T-cell (primary cell): Measurements from ENCODE around the gene MIB2. TPM values are rescaled to one million over a fixed set of nuclear protein-coding genes. Genes with fewer than 3 reads are reported as not detected.

Experiments used
- ATAC-seq, 4 experiments: fragments of 200-7000 bp in 3 of 4; fragments of 150-1000 bp in 1 of 4; cut with Tn5 transposase; replicated peaks in 1 of 4; 1 replicate in 3 of 4; 2 replicates in 1 of 4; pipeline ENCODE4 v1.10.0; 2021; ENCODE audit warnings: moderate library complexity in 3 of 4, mild to moderate bottlenecking in 2 of 4, moderate number of reproducible peaks in 1 of 4
- CTCF ChIA-PET, 2 donors: fragments of 300-600 bp; sonication (Branson Sonifier 250); formaldehyde crosslinking; loops; one replicate each; lab custom pipeline; 2022; ENCODE audit warnings: antibody characterized with exemption in 2 of 2; lab: Charles Lee
- POLR2A ChIA-PET, 2 donors: fragments of 300-600 bp; sonication (Branson Sonifier 250); formaldehyde crosslinking; loops; one replicate each; lab custom pipeline; 2022; ENCODE audit warnings: antibody characterized with exemption in 2 of 2; lab: Charles Lee
- DNase-seq, 35 experiments: peaks; one replicate each; pipeline versions ENCODE4 v3.0.0 to v3.0.0-alpha.2; 2013 to 2023
- H3K27ac ChIP-seq: one replicate; pipeline ENCODE4 v1.5.1; 2013; ENCODE audit warnings: low read length
- H3K27me3 ChIP-seq, 2 experiments: replicated peaks in 1 of 2; 1 replicate in 1 of 2; 2 replicates in 1 of 2; pipeline versions ENCODE4 v1.6.1 to v1.7.0; 2013; ENCODE audit warnings: low read length in 1 of 2, mixed read lengths in 1 of 2; ENCODE audit not compliant: control insufficient read depth in 2 of 2, insufficient read depth in 2 of 2; ENCODE audit errors: extremely low read depth in 1 of 2
- H3K36me3 ChIP-seq, 2 donors: 1 replicate in 1 of 2; 2 replicates in 1 of 2; pipeline versions ENCODE4 v1.6.1 to v1.7.0; 2013; ENCODE audit warnings: low read length in 1 of 2; ENCODE audit not compliant: control insufficient read depth in 2 of 2, insufficient read depth in 1 of 2; ENCODE audit errors: extremely low read depth in 1 of 2
- H3K4me1 ChIP-seq, 2 experiments: 1 replicate in 1 of 2; 2 replicates in 1 of 2; pipeline versions ENCODE4 v1.6.1 to v1.7.0; 2013; ENCODE audit warnings: low read length in 2 of 2, mixed read lengths in 1 of 2; ENCODE audit not compliant: insufficient read depth in 2 of 2, control insufficient read depth in 1 of 2; ENCODE audit errors: extremely low read depth in 1 of 2
- H3K4me3 ChIP-seq, 2 donors: 1 replicate in 1 of 2; 2 replicates in 1 of 2; pipeline versions ENCODE4 v1.5.1 to v1.7.0; 2013; ENCODE audit warnings: mild to moderate bottlenecking in 2 of 2, low read length in 1 of 2, moderate library complexity in 1 of 2; ENCODE audit not compliant: control insufficient read depth in 1 of 2; ENCODE audit errors: extremely low read depth in 1 of 2
- H3K9me3 ChIP-seq: 2 replicates; pipeline ENCODE4 v1.7.0; 2013
- H3K27ac Mint-ChIP-seq, 2 donors: one replicate each; pipeline ENCODE4 v1.8.0; 2020 to 2021; ENCODE audit warnings: mild to moderate bottlenecking in 2 of 2, mixed read lengths in 2 of 2
- H3K27me3 Mint-ChIP-seq, 2 donors: one replicate each; pipeline ENCODE4 v1.8.0; 2021 to 2022; ENCODE audit warnings: mixed read lengths in 2 of 2
- H3K36me3 Mint-ChIP-seq: one replicate; pipeline ENCODE4 v1.8.0; 2021; ENCODE audit warnings: mixed read lengths
- H3K4me1 Mint-ChIP-seq, 3 donors: one replicate each; pipeline ENCODE4 v1.8.0; 2020 to 2022; ENCODE audit warnings: mixed read lengths in 3 of 3, mild to moderate bottlenecking in 1 of 3
- H3K4me3 Mint-ChIP-seq, 3 donors: one replicate each; pipeline ENCODE4 v1.8.0; 2020 to 2022; ENCODE audit warnings: mild to moderate bottlenecking in 3 of 3, mixed read lengths in 3 of 3, moderate library complexity in 3 of 3
- H3K9me3 Mint-ChIP-seq, 3 donors: one replicate each; pipeline ENCODE4 v1.8.0; 2020 to 2022; ENCODE audit warnings: mixed read lengths in 3 of 3
- WGBS: methylation state at CpG from one replicate; pipeline ENCODE4 v1.1.5; 2013; ENCODE audit warnings: missing lambda C conversion rate; ENCODE audit not compliant: insufficient coverage; 5-methylcytosine and 5-hydroxymethylcytosine counted together
- total RNA-seq, 35 experiments: library from RNA in 6 of 35; stranded (reverse) in 6 of 35; fragments of 120-200 nt in 1 of 35; gene quantifications; one replicate each; pipeline versions ENCODE4 v1.2.1 to v1.2.4 and lab custom pipeline; 2013 to 2026

Gene MIB2
- total RNA-seq, 5 donors from 2014 or later (not counting 1 experiment from before 2014, with no cell fraction given): 68.9 to 105 (median 103) TPM

DNA sequence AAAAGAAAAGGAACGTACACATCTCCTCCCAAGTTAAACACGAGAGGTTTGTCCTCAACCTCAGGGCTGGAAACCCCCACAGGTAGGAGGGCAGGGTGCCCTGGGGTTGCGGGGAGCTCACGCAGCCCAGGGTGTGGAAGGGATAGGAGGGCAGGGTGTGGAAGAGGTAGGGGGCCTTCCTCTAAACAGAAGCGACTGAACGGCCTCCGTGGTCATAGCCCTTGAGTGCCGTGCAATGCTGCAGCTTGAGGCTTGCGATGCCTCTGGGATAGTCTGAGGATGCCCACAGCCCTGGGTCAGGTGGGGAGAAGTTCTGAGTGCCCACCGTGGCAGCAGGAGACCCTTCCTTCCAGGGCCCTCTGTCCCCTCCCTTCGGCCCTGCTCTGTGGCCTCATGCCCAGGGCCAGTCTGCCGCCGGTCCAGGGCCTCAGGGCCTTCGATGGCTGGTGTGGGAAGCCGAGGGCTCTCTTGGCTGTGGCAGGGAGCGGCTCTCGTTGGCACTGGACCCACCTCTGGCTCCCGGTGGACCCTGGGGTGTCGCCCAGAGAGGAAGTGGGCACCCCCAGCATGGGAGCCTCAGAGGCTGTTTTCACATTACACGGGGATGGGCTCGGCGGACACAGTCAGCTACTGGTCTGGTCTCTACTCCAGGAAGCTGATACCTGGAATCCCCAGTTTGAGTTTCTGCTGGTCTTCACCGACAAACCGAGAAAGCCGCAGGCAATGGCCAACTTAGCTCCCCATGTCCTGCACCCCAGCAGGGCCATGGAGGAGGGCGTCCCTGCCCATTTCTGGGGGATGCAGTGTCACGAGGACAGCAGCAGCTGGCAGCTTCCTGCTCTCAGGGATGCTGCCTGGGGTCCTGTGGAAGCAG is 49.9 kb downstream of the MIB2 start:
- CTCF ChIA-PET: interaction anchor here in 1 of 2 donors (1.2 to 1.4 kb wide), 2 partner anchors 13 to 64 kb away, joined by 4 to 5 read pairs; no protein-coding TSS in a partner anchor
- no peaks in the 10 kb centered on the region for H3K27me3 ChIP-seq
- Mint-ChIP-seq H3K36me3 (peaks cover 30% of the 10 kb centered on the region), H3K4me1 (peaks cover 0 to 12% (median 1%) of the 10 kb centered on the region in 3 donors), H3K27me3 (no peaks in the 10 kb centered on the region), H3K9me3 (no peaks in the 10 kb centered on the region), H3K4me3 (no peak overlapping the region), H3K27ac (no peak overlapping the region)
- DNase-seq: no peak
- 92% methylated on average over 24 of the region's 27 CpGs for WGBS
- no peak overlapping the region for H3K27ac ChIP-seq
- ATAC-seq: no peak
- peaks cover 7 to 43% of the 10 kb centered on the region in 2 donors for H3K36me3 ChIP-seq
- H3K4me1 ChIP-seq: peaks cover 0 to 11% of the 10 kb centered on the region in 2 experiments
- no peak overlapping the region for H3K4me3 ChIP-seq
- POLR2A ChIA-PET: no interaction called here
- H3K9me3 ChIP-seq: no peaks in the 10 kb centered on the region

DNA sequence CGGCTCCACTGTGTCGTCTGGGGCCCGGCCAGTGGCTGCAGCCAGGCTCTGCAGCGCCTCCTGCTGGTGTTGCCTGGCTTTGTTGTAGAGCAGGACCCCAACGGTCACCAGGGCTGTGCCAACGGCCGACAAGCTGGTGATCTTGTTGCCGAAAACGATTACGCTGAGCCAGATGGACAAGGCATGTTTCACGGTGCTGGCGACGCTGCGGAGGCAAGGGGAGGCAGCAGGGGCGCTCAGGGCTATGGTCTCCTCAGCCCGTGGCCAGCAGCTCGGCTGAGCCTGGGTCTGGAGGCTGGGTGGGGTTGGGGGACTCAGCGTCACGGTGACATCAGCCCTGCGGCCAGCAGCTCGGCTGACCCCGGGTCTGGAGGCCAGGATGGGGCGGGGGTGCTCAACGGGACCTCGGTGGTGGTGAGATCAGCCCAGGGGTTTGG is 50.5 kb downstream of the MIB2 start:
- H3K9me3 Mint-ChIP-seq: no peaks in the 10 kb centered on the region
- whole genome bisulfite sequencing: 89% methylated on average over 23 of the region's 25 CpGs
- POLR2A ChIA-PET: no interaction called here
- ATAC-seq: peak in 1 of 4 experiments; percentile 39
- Histone ChIP-seq H3K9me3 (no peaks in the 10 kb centered on the region), H3K4me3 (no peak overlapping the region), H3K4me1 (peaks cover 0 to 11% of the 10 kb centered on the region in 2 experiments), H3K27me3 (no peaks in the 10 kb centered on the region), H3K27ac (no peak overlapping the region), H3K36me3 (peaks cover 7 to 46% of the 10 kb centered on the region in 2 donors)
- peak in 7 of 35 experiments; percentile 13 to 44 (median 26) for DNase-seq
- H3K27ac Mint-ChIP-seq: no peak overlapping the region
- peaks cover 0 to 12% (median 1%) of the 10 kb centered on the region in 3 donors for H3K4me1 Mint-ChIP-seq
- H3K27me3 Mint-ChIP-seq: no peaks in the 10 kb centered on the region
- CTCF ChIA-PET: interaction anchor here in 1 of 2 donors (1.2 to 1.4 kb wide), 2 partner anchors 13 to 63 kb away, joined by 4 to 5 read pairs; no protein-coding TSS in a partner anchor
- H3K36me3 Mint-ChIP-seq: peaks cover 31% of the 10 kb centered on the region
- no peak overlapping the region for H3K4me3 Mint-ChIP-seq

DNA sequence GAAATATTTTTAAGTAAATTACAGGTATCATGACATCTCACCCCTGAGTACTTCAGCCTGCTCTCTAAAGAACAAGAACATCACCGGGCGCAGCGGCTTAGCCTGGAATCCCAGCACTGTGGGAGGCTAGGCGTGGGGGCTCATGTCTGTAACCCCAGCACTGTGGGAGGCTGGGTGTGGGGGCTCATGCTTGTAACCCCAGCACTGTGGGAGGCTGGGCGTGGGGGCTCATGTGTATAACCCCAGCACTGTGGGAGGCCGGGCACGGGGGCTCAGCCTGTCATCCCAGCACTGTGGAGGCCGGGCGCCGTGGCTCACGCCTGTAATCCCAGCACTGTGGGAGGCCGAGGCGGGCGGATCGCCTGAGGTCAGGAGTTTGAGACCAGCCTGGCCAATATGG is 51.2 kb downstream of the MIB2 start:
- no peak for ATAC-seq
- Mint-ChIP-seq H3K36me3 (peaks cover 36% of the 10 kb centered on the region), H3K27me3 (no peaks in the 10 kb centered on the region), H3K4me3 (no peak overlapping the region), H3K9me3 (no peaks in the 10 kb centered on the region), H3K4me1 (peaks cover 0 to 9% (median 1%) of the 10 kb centered on the region in 3 donors), H3K27ac (no peak overlapping the region)
- Histone ChIP-seq H3K4me1 (peaks cover 0 to 11% of the 10 kb centered on the region in 2 experiments), H3K27me3 (no peaks in the 10 kb centered on the region), H3K27ac (no peak overlapping the region), H3K4me3 (no peak overlapping the region), H3K9me3 (no peaks in the 10 kb centered on the region), H3K36me3 (peaks cover 7 to 53% of the 10 kb centered on the region in 2 donors)
- no peak for DNase-seq
- CTCF ChIA-PET: no interaction called here
- 90% methylated on average over 3 of the region's 15 CpGs for WGBS
- POLR2A ChIA-PET: no interaction called here

DNA sequence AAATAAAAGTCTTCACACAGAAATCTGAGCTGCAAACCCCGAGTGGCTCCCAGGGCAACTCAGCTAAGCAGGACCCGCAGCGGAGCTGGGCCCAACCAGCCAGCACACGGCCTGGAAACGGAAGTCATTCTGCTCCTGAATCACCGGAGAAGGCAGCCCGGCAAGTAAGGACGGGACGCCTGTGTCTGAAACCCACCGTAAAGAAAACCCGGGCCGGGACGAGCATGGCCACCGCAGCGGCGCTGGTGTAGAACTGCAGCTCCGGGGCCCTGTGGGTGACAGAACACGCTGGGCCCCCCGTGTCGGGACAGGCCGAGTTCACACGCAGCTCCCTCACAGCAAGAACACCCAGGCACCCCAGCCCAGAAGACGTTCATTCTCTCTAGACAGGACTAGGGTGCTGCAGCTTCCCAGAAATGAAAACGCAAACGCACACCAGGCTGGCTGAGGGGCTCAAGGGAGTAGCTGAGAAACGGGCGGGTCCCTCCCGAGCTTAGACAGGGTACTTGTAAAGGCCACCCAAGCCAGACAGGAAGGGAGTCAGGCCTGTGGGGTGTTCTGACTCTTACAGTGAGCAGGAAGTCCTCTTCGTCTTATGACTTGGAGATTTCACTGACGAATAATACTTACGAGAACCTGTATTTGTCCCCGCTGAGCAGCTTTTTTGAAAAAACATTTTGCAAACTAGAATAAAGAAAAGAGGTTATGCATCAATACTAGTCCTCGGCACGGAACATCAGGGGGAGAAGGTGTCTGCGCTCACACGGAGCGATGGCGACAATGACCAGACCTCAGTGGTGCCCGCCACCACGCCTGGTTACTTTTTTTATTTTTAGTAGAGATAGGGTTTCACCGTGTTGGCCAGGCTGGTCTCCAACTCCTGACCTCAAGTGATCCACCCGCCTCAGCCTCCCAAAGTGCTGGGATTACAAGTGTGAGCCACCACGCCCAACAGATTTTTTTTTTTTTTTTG is 54.5 kb downstream of the MIB2 start:
- Mint-ChIP-seq H3K9me3 (no peaks in the 10 kb centered on the region), H3K4me1 (peaks cover 0 to 11% (median 3%) of the 10 kb centered on the region in 3 donors), H3K36me3 (peaks cover 53% of the 10 kb centered on the region), H3K27ac (no peak overlapping the region), H3K27me3 (no peaks in the 10 kb centered on the region), H3K4me3 (no peak overlapping the region)
- ChIA-PET CTCF (interaction anchor here in 1 of 2 donors (0.6 kb wide), 1 partner anchor 47 kb away, joined by 8 read pairs; no protein-coding TSS in a partner anchor), POLR2A (no interaction called here)
- Histone ChIP-seq H3K27ac (no peak overlapping the region), H3K4me3 (no peak overlapping the region), H3K27me3 (no peaks in the 10 kb centered on the region), H3K9me3 (no peaks in the 10 kb centered on the region), H3K36me3 (peaks cover 7 to 64% of the 10 kb centered on the region in 2 donors), H3K4me1 (no peaks in the 10 kb centered on the region)
- ATAC-seq (no peak), DNase-seq (no peak)
- WGBS: 97% methylated on average over 39 of the region's 43 CpGs

DNA sequence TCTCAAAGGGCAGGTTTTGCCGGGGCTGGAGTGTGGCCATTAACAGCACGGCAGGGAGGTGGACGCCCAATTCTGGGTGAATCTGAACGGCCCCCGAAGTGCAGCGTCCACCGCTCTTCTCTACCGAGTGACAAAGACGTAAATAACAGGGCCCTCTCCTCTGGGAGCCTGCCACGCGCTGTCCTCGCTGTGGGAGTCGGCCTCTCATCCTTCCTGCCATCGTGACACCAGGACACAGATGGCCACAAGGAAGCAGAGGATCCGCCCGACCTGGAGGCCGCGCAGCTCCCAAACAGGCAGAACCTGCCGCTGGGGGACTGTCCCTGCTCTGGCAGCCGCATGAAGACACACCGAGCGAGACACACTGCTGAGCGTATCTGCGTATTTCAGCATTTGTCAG is 55.6 kb downstream of the MIB2 start:
- H3K36me3 ChIP-seq: peaks cover 2 to 53% of the 10 kb centered on the region in 2 donors

More for the DNA sequence above, 55.6 kb downstream of the MIB2 start:
- Histone ChIP-seq H3K27me3 (no peaks in the 10 kb centered on the region), H3K9me3 (no peaks in the 10 kb centered on the region), H3K4me3 (no peak overlapping the region), H3K27ac (no peak overlapping the region), H3K4me1 (peaks cover 0 to 3% of the 10 kb centered on the region in 2 experiments)
- ChIA-PET POLR2A (no interaction called here), CTCF (no interaction called here)
- WGBS: 96% methylated on average over 24 of the region's 24 CpGs
- Mint-ChIP-seq H3K4me1 (peaks cover 0 to 12% (median 3%) of the 10 kb centered on the region in 3 donors), H3K27me3 (no peaks in the 10 kb centered on the region), H3K27ac (no peak overlapping the region), H3K4me3 (no peak overlapping the region), H3K36me3 (peaks cover 51% of the 10 kb centered on the region), H3K9me3 (no peaks in the 10 kb centered on the region)
- no peak for ATAC-seq
- DNase-seq: no peak
